ENCODE measurements around the gene HDHD3. TPM values are rescaled to one million over a fixed set of nuclear protein-coding genes. Genes with fewer than 3 reads are reported as not detected.

The HDHD3 gene
- total RNA-seq, 1 experiment from 2014 or later: 15.7 TPM

GRCh38 chr9:113328045-113328782, 48.6 kb downstream of the HDHD3 start:
- no peaks in the 10 kb centered on the region for H3K4me1 Mint-ChIP-seq
- H3K27me3 Mint-ChIP-seq (ENCODE audit: low read depth): peaks cover 6% of the 10 kb centered on the region; the same call in 1 of the 2 replicates
- no peaks in the 10 kb centered on the region for H3K9me3 Mint-ChIP-seq
- ChIA-PET POLR2A (no interaction called here), CTCF (no interaction called here)
- no peak overlapping the region for H3K4me3 Mint-ChIP-seq
- no peaks in the 10 kb centered on the region for H3K36me3 Mint-ChIP-seq
- DNase-seq (ENCODE audit: low spot score): no peak
- ATAC-seq: no peak
- TF ChIP-seq ZNF396 (CRISPR knock-in tag; IDR thresholded peaks at IDR 0.05; ENCODE audit: borderline replicate concordance) (no peak), OVOL2 (CRISPR knock-in tag; IDR thresholded peaks at IDR 0.05; ENCODE audit: borderline replicate concordance) (no peak), FOXP1 (CRISPR knock-in tag; IDR thresholded peaks at IDR 0.05; ENCODE audit: borderline replicate concordance) (no peak)
- H3K27ac Mint-ChIP-seq: no peak overlapping the region

DNA sequence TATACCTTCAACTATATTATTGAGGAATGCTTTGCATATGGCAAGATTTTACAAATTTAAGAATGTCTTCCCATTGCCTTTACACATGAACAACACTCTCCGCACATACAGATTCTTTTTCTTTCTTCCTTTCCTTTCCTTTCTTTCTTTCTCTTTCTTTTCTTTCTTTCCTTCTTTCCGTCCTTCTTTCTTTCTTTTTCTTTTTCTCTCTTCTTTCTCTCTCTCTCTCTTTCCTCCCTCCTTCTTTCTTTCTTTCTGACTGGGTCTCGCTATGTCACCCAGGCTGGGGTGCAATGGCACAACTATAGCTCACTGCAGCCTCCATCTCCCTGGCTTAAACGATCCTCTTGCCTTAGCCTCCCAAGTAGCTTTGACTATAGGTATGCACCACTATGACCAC, 50.6 kb downstream of the HDHD3 start:
- CTCF ChIA-PET: no interaction called here

More for the DNA sequence above, 50.6 kb downstream of the HDHD3 start:
- POLR2A ChIA-PET: no interaction called here
- no peak for ATAC-seq
- no peaks in the 10 kb centered on the region for H3K36me3 Mint-ChIP-seq
- TF ChIP-seq CREM (CRISPR knock-in tag; IDR thresholded peaks at IDR 0.05): no peak
- no peaks in the 10 kb centered on the region for H3K4me1 Mint-ChIP-seq
- no peak overlapping the region for H3K4me3 Mint-ChIP-seq
- no peak for DNase-seq (ENCODE audit: low spot score)
- H3K27ac Mint-ChIP-seq: no peak overlapping the region
- no peaks in the 10 kb centered on the region for H3K9me3 Mint-ChIP-seq
- H3K27me3 Mint-ChIP-seq (ENCODE audit: low read depth): peaks cover 17% of the 10 kb centered on the region

Other genes starting within 250 kb of the HDHD3 start
- 1.7 to 2.0 TPM (median 1.8 TPM) in 3 replicates for gene SLC31A2, start 226.0 kb downstream of the HDHD3 start, total RNA-seq (2021)
- gene FKBP15, start 155.7 kb downstream of the HDHD3 start, total RNA-seq (2021): 13.5 to 14.9 TPM (median 13.9 TPM) in 3 replicates
- gene SLC31A1, start 155.4 kb downstream of the HDHD3 start, total RNA-seq (2021): 41.6 to 43.9 TPM (median 43.6 TPM) in 3 replicates
- 36.9 to 39.8 TPM (median 37.0 TPM) in 3 replicates for gene CDC26, start 101.4 kb downstream of the HDHD3 start, total RNA-seq (2021)
- 29.0 to 32.4 TPM (median 30.4 TPM) in 3 replicates for gene PRPF4, start 101.3 kb downstream of the HDHD3 start, total RNA-seq (2021)
- 0.17 to 0.25 TPM (median 0.25 TPM) in 3 replicates for gene RNF183, start 73.6 kb downstream of the HDHD3 start, total RNA-seq (2021)
- 0.37 to 0.71 TPM (median 0.46 TPM) in 3 replicates for gene WDR31, start 36.7 kb downstream of the HDHD3 start, total RNA-seq (2021)
- 6.4 to 8.0 TPM (median 7.2 TPM) in 3 replicates for gene BSPRY, start 27.4 kb downstream of the HDHD3 start, total RNA-seq (2021)
- gene ALAD, start 24.3 kb upstream of the HDHD3 start, total RNA-seq (2021): 14.7 to 15.9 TPM (median 15.5 TPM) in 3 replicates
- gene POLE3, start 33.7 kb upstream of the HDHD3 start, total RNA-seq (2021): 39.7 to 43.6 TPM (median 42.4 TPM) in 3 replicates
- gene C9orf43, start 33.8 kb upstream of the HDHD3 start, total RNA-seq (2021): 0.28 to 0.46 TPM (median 0.30 TPM) in 3 replicates
- gene RGS3, start 86.7 kb upstream of the HDHD3 start, total RNA-seq (2021): 15.0 to 17.2 TPM (median 16.6 TPM) in 3 replicates